Endothelial cell (in vitro differentiated cells): ENCODE data around the gene RFX1. TPM values are rescaled to one million over a fixed set of nuclear protein-coding genes. Genes with fewer than 3 reads are reported as not detected.

Experiments
- DNase-seq: peaks from one replicate; pipeline ENCODE4 v3.0.0; 2021; ENCODE audit warnings: low spot score
- H3K27ac Mint-ChIP-seq: one replicate; pipeline ENCODE4 v1.8.0; 2021; ENCODE audit warnings: mixed read lengths, inconsistent platforms; ENCODE audit not compliant: unreplicated experiment
- H3K27me3 Mint-ChIP-seq: one replicate; pipeline ENCODE4 v1.8.0; 2021; ENCODE audit warnings: mild to moderate bottlenecking, moderate library complexity, mixed read lengths, inconsistent platforms; ENCODE audit not compliant: unreplicated experiment
- H3K36me3 Mint-ChIP-seq: one replicate; pipeline ENCODE4 v1.8.0; 2021; ENCODE audit warnings: mild to moderate bottlenecking, low read depth, mixed read lengths, inconsistent platforms; ENCODE audit not compliant: unreplicated experiment
- H3K4me1 Mint-ChIP-seq: one replicate; pipeline ENCODE4 v1.8.0; 2021; ENCODE audit warnings: mild to moderate bottlenecking, mixed read lengths, inconsistent platforms; ENCODE audit not compliant: unreplicated experiment
- H3K4me3 Mint-ChIP-seq: one replicate; pipeline ENCODE4 v1.8.0; 2021; ENCODE audit warnings: mild to moderate bottlenecking, mixed read lengths, inconsistent platforms; ENCODE audit not compliant: unreplicated experiment
- H3K9me3 Mint-ChIP-seq: one replicate; pipeline ENCODE4 v1.8.0; 2021; ENCODE audit warnings: mixed read lengths, inconsistent platforms; ENCODE audit not compliant: unreplicated experiment
- CTCF ChIP-seq: fragments of 200-600 bp; sonication (generic); IDR thresholded peaks from one replicate; pipeline ENCODE4 v1.5.0; 2021; ENCODE audit warnings: antibody characterized with exemption; ENCODE audit not compliant: unreplicated experiment
- total RNA-seq: library from RNA; stranded (reverse); fragmentation: NEBNext Ultra II Directional; extraction: Animal tissue kit (Norgen Biotek cat#: 25700); gene quantifications from one replicate; pipeline ENCODE4 v1.2.1, GENCODE V29; 2021; ENCODE audit not compliant: unreplicated experiment

The RFX1 gene
- total RNA-seq, 1 donor from 2014 or later = 16.2 TPM

- peak; percentile 96 for DNase-seq
- H3K27me3 Mint-ChIP-seq = peaks cover 21% of the 10 kb centered on the region
- peaks cover 8% of the 10 kb centered on the region for H3K4me1 Mint-ChIP-seq
- TF ChIP-seq CTCF = no peak
- peak overlapping the region; percentile 95 for H3K4me3 Mint-ChIP-seq
- peaks cover 4% of the 10 kb centered on the region for H3K36me3 Mint-ChIP-seq
- no peaks in the 10 kb centered on the region for H3K9me3 Mint-ChIP-seq
- peak overlapping the region; percentile 89 for H3K27ac Mint-ChIP-seq
Observed at GRCh38 chr19:14005349-14006084, 603 bp downstream of the RFX1 start.

- no peak for TF ChIP-seq CTCF
- H3K27me3 Mint-ChIP-seq = peaks cover 24% of the 10 kb centered on the region
- peak overlapping the region; percentile 88 for H3K4me3 Mint-ChIP-seq
- peak overlapping the region; percentile 89 for H3K27ac Mint-ChIP-seq
- peaks cover 4% of the 10 kb centered on the region for H3K36me3 Mint-ChIP-seq
- no peaks in the 10 kb centered on the region for H3K9me3 Mint-ChIP-seq
- DNase-seq = no peak
- peaks cover 8% of the 10 kb centered on the region for H3K4me1 Mint-ChIP-seq
Observed at GRCh38 chr19:14004619-14005348, 1.3 kb downstream of the RFX1 start.

- H3K27me3 Mint-ChIP-seq = peaks cover 22% of the 10 kb centered on the region
- H3K4me1 Mint-ChIP-seq = peaks cover 5% of the 10 kb centered on the region
- DNase-seq = no peak
- TF ChIP-seq CTCF = no peak
- peaks cover 12% of the 10 kb centered on the region for H3K36me3 Mint-ChIP-seq
- no peaks in the 10 kb centered on the region for H3K9me3 Mint-ChIP-seq
- no peak overlapping the region for H3K4me3 Mint-ChIP-seq
- no peak overlapping the region for H3K27ac Mint-ChIP-seq
Observed at GRCh38 chr19:14003251-14004055, 2.7 kb downstream of the RFX1 start.

- TF ChIP-seq CTCF = no peak
- Mint-ChIP-seq H3K27me3 (peaks cover 15% of the 10 kb centered on the region), H3K27ac (no peak overlapping the region), H3K4me1 (peaks cover 4% of the 10 kb centered on the region), H3K36me3 (peaks cover 12% of the 10 kb centered on the region), H3K9me3 (no peaks in the 10 kb centered on the region), H3K4me3 (no peak overlapping the region)
- DNase-seq = no peak
Observed at GRCh38 chr19:14002571-14003250, 3.4 kb downstream of the RFX1 start.
